ENCODE data around the gene ZFYVE1.
"Not testable (repeated sequence)": the region's sequence is repeated elsewhere in the genome, so short reads cannot be mapped to it uniquely, and the experiment has no call there.

ZFYVE1 gene

DNA sequence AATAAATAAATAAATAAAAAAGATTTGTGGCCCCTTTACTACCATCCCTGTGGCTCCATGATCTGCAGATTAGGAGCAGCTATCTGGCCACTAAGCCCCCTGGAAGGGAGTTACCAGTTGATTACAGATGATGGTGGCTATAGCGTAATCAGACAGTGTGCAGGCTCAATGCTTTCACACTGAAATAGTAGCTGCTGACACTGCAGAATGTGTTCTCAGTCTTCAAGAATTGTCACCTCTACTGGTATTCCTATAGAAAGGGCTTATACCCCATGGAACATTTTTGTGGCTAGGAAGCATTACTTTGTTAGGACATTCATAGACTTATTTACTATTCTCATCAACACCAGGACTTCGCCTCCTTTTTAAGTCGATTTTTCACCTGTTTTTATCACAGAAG is 69.7 kb downstream of the ZFYVE1 start:
- DNase-seq (ENCODE audit: low read depth in 2 of 2), result no peak

DNA sequence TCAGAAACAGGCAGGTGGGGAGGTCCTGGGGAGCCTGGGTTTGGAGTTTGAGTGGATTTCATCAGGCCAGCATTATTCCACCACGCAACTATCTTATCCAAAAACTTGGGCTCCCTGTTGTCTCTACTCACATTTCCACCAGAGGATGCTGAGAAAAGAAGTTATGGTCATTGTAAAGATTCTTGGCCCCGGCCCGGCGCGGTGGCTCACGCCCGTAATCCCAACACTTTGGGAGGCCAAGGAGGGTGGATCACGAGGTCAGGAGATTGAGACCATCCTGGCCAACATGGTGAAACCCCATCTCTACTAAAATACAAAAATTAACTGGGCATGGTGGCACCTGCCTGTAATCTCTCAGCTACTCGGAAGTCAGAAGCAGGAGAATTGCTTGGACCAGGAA is 70.2 kb downstream of the ZFYVE1 start:
- not testable (repeated sequence) for DNase-seq (ENCODE audit: low read depth in 2 of 2)

DNA sequence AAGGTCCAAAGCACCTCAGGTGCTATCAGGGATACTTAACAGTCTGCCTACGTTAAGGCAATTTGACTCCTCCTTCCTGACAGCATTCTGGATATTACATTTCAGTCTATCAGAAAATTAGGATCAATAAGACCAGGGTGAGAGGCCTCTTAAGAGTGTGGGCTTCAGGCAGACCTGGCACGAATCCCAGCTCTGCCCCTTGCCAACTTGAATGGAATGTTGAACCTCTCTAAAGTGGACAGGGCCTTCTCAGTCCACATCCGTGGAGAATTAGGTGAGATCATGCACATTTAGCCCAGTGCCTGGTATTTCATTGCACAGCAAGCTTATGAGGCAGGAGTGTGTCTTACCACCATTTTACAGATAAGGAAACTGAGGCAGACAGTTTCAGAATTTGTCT is 74.7 kb downstream of the ZFYVE1 start:
- no peak for DNase-seq (ENCODE audit: low read depth in 2 of 2)

DNA sequence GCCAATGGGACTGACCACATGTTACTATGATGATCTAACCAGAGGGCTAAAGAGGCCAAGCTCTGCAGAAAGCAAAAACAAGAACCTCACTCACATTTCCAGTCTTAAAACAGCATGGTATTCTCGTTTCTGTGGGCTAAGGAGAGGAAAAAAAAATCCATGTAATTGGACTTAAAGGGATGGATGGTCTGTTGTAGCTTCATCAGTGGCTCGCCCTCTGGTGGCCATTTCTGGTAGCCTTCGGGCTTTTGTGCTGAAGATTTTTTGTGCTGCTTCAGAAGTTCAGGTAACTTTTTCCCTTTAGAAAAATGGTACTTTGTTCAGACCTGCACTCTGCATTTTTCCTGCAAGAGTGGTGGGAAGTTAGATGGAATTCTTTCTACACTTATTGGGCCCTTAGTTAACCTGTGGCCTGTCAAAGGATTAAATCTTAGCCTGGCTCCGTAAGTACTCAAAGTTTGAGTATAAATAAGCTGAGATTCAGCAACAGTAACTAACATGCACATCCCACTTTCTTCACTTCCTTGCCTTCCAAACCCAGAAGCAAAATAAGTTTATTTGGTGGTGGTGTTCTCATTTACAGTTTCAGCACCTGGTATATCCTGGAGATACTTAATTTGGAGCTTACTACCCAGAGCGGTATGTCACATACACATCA is 78.3 kb downstream of the ZFYVE1 start:
- DNase-seq (ENCODE audit: low read depth in 2 of 2), result peak; percentile 41 to 64

DNA sequence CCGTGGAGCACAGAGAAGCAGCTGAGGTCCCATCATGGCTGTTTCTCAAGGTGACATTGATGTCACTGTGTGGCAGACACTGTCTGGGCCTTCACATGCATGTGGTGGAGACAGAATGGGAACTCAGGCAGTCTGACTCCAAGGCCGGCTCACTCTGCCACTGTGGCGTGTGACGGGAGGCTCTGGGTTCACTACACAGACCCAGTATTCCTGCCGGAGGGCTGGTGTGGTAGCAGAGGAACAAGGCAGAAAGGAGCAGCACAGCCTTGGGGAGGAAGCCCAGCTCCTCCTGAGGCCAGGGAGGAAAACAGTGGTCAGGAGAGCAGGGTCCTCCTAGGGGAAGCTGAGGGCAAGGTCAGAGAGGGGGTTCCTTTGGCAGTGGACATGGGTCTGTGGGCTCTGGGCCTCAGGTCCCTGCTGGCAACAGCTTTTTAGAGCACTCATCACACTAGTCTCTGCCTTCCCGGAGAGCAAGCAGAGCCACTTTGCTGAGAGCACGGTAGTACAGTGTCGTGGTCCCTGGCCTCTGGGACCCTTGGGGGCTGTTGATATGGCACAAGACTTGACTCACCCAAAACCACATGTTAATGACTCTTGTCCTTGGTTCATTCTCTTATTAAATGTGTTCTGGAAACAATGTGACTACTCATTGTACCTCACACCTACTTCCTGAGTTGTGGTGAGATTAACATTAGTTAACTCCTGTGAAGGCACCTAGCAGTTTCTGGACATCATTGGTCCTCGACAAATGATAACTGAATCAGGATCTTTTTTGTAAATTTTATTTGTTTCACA is 79.3 kb downstream of the ZFYVE1 start:
- no peak for DNase-seq (ENCODE audit: low read depth in 2 of 2)

DNA sequence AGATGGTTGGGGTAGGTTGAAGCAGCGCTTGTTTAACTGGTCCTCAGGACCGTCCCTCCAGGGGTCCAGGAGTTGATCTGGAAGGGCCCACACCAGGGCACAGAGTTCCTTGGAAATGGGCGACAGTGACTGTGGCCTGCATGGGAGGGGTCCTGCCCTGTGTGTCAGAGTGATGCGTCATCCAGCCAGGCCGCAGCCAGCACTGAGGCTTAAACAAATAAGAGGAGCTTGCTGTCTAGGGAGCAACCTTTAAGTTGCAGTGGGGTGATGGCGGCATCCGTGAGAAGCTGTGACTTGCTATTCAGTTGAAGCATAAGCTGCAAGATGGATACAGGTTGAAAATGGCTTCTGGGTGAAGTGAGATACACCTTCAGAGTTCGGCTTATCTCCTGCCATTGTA is 80.4 kb downstream of the ZFYVE1 start:
- no peak for DNase-seq (ENCODE audit: low read depth in 2 of 2)

DNA sequence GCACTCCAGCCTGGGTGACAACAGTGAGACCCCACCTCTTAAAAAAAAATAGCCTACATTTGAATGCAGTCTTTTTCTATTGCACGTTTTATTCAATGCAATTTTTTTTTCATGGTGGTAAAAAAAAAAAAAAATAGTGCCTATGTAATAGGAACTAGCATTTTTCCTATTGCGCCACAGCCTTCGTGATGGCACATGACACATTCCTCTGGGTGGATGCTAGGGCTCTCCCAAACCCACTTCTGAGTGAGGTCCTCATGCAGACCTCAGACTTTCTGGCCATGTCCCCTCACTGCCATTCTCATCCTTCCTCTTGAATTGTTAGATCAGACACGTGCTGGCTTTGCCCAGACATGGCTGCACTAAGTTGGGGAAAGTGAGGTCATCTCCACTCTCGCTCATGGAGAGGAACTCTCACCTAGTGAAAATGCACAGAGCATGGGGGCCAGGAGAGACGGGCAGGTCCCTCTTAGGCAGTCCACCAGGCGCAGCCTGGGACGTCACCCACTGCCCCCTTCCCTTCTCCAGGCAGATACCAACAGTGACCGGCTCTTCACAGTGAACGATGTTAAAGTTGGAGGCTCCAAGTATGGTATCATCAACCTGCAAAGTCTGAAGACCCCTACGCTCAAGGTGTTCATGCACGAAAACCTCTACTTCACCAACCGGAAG is 81.4 kb downstream of the ZFYVE1 start:
- no peak for DNase-seq (ENCODE audit: low read depth in 2 of 2)

DNA sequence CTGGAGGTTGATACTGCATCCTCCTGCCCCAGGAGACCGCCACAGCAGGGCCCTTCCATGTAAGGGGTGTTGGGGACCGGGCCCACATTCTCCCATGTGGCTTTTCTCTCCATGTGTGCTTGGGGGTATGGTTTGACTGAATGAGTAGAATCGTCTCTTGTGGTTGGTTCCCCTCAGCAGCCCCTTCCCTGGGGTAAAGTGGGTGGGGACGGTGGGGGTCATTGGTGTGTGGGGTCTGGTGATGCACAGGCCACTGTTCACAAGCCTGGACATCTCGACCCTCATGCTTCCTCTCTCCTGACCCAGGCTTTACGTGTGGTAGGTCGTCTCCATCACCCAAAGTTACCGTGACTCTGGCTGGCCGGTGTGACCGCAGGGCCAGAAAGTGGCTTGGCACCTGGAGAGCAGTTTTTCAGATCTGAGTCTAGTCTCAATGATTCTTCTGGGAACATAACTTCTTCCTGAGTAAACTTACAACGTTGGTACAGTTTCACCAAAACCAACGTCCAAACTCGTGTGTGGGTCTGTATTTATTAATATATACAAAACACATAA is 83.0 kb downstream of the ZFYVE1 start:
- DNase-seq (ENCODE audit: low read depth in 2 of 2), result no peak

DNA sequence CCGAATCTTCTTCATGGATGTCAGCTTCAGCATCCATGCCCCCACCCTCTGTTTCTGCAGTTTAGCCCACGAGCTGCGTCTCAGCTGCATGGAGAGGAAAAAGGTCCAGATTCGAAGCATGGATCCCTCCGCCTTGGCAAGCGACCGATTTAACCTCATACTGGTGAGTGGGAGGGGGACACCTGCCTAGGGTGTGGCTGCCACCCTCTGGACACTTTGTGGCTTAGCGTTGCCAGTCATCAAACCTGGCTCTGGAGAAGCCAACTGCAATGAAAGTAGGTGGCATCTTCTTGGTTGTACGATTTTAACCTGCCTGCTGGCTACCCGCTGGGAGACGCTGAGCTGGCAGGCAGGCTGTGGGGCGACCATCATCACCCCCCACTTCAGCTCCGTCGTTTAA is 84.0 kb downstream of the ZFYVE1 start:
- no peak for DNase-seq (ENCODE audit: low read depth in 2 of 2)

DNA sequence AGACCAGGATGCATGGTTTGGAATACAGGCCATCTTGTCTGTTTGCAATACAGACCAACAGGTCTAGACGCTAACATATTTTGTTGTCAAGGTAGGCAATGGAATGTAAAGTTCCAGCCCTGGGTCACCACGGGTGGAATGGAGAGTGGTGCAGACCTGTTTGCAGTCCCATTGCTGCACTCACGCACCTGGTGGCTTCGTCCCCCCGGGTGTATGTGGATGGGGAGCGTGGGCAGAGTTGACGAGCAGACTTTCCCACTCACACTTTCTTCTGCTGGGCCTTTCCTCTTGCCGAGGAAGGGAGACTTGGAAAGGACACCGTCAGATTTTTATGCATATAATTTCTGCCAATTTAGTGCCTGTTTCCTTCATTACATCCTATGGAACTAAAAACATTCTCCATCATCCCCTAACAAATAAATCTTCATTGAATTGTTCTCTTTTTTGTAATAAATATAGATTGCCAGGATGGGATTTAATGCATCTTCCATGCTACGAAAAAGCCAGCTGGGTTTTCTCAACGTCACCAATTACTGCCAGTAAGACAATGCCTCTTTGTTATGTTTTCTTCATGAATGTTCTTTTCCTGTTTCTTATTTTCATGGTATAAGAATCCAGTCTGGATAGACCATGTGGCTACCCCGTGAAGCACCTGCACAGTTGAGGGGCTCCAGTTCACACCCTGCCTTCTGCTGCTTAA is 85.5 kb downstream of the ZFYVE1 start:
- DNase-seq (ENCODE audit: low read depth in 2 of 2), result no peak

DNA sequence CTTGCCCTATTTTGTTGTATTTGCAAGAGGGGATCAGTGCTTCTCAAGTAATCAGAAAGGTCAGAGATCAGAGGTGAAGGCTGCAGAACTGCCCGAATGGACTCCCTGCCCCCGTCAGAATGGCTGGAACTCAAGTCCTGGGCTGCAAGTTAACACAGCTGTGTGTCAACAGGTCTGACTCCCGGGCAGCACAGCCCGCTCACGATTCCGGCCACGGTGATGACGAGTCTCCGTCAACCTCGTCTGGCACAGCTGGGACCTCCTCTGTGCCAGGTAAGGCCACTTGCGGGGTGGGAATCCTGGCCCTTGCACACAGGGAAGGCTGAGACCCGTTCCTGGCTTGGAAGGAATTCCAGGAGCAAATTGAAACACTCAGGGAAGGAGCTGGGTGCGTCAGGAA is 87.3 kb downstream of the ZFYVE1 start:
- no peak for DNase-seq (ENCODE audit: low read depth in 2 of 2)

DNA sequence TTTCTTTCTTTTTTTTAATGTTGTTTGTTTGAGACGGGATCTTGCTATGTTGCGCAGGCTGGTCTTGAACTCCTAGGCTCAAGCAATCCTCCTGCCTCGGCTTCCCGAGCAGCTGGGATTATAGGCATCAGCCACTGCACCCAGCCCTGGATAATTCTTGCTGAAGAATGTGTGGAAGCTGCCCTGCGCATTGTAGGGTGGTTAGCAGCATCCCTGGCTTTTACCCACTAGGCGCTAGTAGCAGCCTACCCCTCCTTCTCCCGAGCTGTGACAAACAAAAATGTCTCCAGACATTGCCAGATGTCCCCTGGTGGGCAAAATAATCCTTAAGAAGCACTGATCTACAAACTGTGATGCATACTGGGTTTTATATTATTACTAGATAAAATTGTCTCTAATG is 94.0 kb downstream of the ZFYVE1 start:
- DNase-seq (ENCODE audit: low read depth in 2 of 2), result no peak

DNA sequence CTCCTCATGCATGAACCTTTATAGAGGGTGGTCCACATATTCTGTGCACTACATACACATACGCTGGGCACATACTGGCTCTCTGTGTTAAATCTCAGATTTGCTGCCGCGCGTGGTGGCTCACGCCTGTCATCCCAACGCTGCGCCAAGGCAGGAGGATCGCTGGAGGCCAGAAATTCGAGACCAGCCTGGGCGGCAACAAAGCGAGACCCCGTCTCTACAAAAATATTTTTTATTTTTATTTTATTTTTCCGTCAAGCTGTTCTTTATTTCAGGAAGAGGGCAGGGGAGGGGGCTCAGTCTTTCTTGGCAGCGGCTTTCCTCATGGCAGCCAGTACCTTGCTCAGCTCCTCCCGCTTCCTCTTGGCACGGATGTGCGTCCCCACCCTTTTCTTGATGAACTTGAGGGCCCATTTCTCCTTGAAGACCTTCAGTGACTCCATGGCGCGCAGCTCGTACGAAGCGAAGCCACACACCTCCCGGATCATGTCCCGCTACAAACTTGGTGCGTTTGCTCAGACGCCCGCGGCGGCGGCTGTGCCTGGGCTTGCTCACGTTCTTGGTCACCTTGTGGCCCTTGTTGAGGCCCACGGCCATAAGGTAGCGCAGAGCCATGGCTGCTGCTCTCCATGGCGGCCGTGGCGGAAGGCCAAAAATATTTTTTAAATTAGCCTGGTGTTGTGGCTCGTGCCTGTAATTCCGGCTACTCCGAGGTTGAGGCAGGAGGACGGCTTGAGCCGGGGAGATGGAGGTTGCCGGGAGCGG is 97.4 kb downstream of the ZFYVE1 start:
- no peak for DNase-seq (ENCODE audit: low read depth in 2 of 2)

DNA sequence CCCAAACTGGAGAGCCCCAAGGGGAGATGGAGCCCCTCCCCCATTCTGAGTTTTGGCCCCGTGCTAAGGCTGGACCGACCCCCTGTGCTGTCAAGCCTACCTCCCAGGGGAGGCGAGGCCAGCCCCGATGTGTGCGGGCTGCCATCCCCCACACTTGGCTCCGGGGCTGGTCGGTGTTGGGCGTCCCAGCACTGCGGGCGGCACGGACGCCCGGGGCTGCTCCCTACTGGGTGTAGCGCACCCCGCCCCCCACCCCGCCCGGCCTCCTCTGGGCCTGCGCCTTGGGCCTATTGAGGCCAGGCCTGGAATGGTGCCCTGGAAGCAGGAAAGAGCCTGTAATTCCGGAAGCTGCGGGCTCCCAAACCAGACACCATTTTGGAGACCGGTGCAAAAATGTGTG is 98.0 kb downstream of the ZFYVE1 start:
- no peak for DNase-seq (ENCODE audit: low read depth in 2 of 2)

DNA sequence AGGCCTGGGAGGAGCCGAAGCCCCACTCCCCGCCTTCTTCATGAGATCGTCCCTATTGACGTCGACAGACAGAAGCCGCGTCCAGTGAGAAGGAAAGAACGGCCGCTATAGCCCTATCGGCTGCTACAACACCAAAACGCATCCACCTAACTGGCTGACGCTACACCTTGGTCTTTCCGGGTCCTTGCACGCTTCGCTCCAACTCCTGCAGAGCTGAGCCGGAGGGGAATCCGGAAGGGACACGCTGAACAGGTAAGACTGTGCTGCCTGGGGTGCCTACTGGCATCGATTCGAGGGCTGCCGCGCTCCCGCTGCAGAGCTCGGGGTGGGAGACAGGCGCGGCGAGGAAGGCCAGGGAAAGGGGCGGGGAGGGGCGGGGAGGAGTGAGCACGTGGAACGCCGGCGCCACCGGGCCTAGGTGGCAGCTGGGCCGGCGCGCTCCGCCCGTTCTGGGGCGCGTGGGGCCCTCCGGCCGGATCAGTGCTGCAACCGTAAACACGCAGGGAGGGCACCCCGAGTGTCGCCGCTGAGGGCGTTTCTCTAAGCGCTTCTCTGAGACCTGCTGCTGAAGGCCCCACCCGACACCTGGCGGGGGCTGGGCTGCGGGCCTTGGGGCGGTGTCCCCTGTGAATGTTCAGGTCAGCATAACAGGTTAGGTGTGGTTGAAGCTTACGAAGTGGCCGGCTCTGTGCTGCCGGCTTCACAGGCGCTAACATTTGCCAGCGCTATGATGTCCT is 100.4 kb downstream of the ZFYVE1 start, which contains the start of gene DCAF4:
DCAF4 (plus strand) TSS at position 173 of the 737 bp plus-strand sequence. CDS start 11,515 bp downstream, outside the sequence.
- peak; percentile 87 to 92 for DNase-seq (ENCODE audit: low read depth in 2 of 2)

DNA sequence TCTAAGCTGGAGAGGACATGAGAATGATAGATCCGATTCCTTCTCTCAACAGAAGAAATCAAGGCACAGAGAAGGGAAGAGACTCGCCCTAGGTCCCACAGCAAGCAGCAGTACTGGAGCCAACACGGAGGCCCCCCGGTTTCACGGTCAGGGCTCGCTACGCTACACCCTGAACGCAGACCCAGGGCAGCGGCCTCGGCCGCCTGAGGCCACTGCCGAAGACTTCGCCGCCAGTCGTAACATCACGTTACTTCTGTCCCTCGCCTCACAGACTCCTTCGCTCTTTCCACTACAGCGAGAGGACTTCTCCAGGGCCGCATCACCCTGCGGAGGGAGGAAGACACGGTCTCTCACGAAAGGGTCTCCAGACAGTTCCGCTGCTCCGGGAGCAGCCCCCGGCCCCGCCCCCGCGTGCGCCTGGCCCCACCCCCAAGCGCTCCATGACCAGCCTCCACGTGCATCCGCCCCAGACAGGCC is 101.1 kb downstream of the ZFYVE1 start:
- no peak for DNase-seq (ENCODE audit: low read depth in 2 of 2)

DNA sequence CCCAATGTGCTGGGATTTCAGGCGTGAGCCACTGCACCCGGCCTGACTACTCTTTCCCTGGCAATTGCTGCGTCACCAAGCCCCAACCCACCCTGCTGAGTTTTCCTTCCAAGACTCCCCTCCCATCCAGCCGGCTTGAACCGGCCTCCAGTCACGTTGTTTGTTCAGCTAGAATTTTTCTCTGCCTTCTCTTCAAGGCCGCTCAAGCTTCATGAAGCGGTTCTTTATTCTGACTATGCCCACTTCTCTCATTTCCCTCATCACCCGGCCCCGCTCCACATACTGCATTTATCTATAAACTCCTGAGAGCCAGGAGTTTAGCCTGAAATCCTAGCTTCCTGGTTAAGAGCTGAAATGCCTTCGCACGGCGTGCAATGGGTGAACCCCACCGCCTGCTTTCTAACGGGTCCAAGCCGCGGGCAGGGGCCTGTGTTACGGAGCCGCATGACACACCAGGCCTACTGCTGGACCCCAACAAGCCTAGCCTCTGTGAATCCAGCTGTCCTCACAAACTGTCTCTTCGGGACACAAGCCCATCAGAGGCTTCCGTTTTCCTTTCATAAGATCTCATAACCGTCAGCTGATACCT is 101.6 kb downstream of the ZFYVE1 start:
- no peak for DNase-seq (ENCODE audit: low read depth in 2 of 2)

DNA sequence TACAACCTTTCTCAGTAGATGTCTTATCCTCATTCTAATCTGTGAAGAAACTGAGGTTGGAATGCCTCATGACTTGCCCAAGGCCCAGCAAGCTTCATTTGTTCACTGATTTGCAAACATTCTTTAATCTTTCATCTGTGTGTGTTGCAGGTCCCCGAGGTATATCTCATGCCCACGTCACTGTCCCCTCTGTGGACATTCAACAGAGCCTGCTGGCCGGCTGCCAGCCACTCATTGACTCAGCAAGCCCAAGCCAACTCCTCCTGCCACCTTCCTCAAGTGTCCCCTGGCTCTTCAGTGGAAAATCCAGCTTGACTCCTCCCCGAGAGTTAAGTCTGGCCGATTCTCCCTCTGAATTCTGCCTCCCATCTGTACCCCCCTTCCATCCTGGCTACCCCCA is 102.6 kb downstream of the ZFYVE1 start:
- no peak for DNase-seq (ENCODE audit: low read depth in 2 of 2)

DNA sequence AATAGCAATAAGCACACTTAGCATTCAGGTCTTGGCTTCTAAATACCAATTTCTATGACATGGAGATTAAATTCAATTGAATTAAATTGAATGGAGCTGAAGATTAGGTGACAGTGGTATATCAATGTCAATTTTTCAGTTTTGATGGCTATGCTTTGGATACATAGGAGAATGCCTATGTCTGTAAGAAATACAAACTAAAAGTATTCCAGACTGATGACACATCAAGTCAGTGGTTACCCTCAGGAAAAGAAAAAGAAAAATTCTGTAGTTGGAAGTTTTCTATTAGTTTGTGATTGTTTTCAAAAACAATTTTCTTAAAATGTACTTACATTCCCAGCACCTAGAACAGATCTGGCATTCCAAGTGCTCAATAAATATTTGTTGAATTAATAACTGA is 105.5 kb downstream of the ZFYVE1 start:
- DNase-seq (ENCODE audit: low read depth in 2 of 2), result no peak

DNA sequence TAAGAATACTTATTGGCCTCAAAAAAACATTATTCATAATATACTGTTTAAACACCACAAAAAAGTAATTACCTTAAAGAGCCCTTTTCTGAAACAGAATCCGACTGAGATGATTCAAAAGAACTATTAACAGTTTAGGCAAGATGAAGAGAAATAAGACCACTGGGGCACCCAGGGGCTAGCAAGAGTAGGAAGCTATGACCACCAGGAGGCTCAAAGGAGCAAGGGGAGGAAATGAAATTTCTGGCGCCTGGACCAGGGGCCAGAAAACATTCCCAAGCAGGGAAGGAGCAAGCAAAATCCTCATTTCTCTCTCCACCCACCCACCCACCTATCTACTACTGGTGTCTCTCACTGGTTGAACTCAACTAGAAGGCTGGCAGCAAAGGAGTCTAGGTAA is 106.9 kb downstream of the ZFYVE1 start:
- DNase-seq (ENCODE audit: low read depth in 2 of 2), result no peak

Data from stimulated activated CD4-positive, alpha-beta T cell treated with anti-CD3 and anti-CD28 coated beads, Interleukin-4, amount 100 ng/mL, for 48 hours (primary cell).